Thymus (tissue), 11 donors: Measurements from ENCODE around the gene OTOG. TPM values are rescaled to one million over a fixed set of nuclear protein-coding genes. Genes with fewer than 3 reads are reported as not detected.

Experiments
- DNase-seq, 9 donors: peaks; one replicate each; pipeline ENCODE4 v3.0.0-alpha.2; 2013; ENCODE audit warnings: low spot score in 9 of 9, low read depth in 6 of 9, missing footprints in 1 of 9
- H3K27ac ChIP-seq, 2 donors: one replicate each; pipeline ENCODE4 v1.5.1; 2013; ENCODE audit warnings: control low read depth in 1 of 2, low read depth in 1 of 2, low read length in 1 of 2, mild to moderate bottlenecking in 1 of 2, moderate library complexity in 1 of 2
- H3K27me3 ChIP-seq, 2 donors: one replicate each; pipeline ENCODE4 v1.5.1; 2013; ENCODE audit warnings: low read length in 1 of 2; ENCODE audit not compliant: control insufficient read depth in 2 of 2, insufficient read depth in 1 of 2
- H3K36me3 ChIP-seq, 2 donors: one replicate each; pipeline ENCODE4 v1.5.1; 2013; ENCODE audit warnings: low read length in 1 of 2, mild to moderate bottlenecking in 1 of 2, moderate library complexity in 1 of 2; ENCODE audit not compliant: control insufficient read depth in 2 of 2, insufficient read depth in 2 of 2
- H3K4me1 ChIP-seq, 2 donors: one replicate each; pipeline ENCODE4 v1.5.1; 2013; ENCODE audit warnings: low read length in 2 of 2; ENCODE audit not compliant: control insufficient read depth in 2 of 2, insufficient read depth in 2 of 2
- H3K4me3 ChIP-seq, 2 donors: one replicate each; pipeline ENCODE4 v1.5.1; 2013; ENCODE audit warnings: low read length in 2 of 2, control low read depth in 1 of 2, mild to moderate bottlenecking in 1 of 2
- H3K9me3 ChIP-seq, 2 donors: one replicate each; pipeline ENCODE4 v1.5.1; 2013; ENCODE audit warnings: low read length in 1 of 2, mild to moderate bottlenecking in 1 of 2; ENCODE audit not compliant: control insufficient read depth in 2 of 2, insufficient read depth in 1 of 2
- WGBS: extraction: QIAGEN DNeasy Blood & Tissue Kit; methylation state at CpG from one replicate; pipeline ENCODE4 v1.1.7; 2013; 5-methylcytosine and 5-hydroxymethylcytosine counted together
- polyA plus RNA-seq: library from polyadenylated mRNA; stranded (reverse); fragments of 200-250 nt; gene quantifications from one replicate; pipeline ENCODE4 v1.2.3, GENCODE V29; 2013
- total RNA-seq: library from RNA; stranded (reverse); fragments of 120-200 nt; gene quantifications from one replicate; pipeline ENCODE4 v1.2.4, GENCODE V29; 2013
- donor health status: healthy.

The OTOG gene
- total and polyA plus RNA-seq, 2 donors: 0.05 to 0.09 TPM

- 73% methylated on average over 4 of the region's 4 CpGs for WGBS
- DNase-seq: no peak
Measured at GRCh38 chr11:17601676-17602075, 54.6 kb downstream of the OTOG start.

DNA sequence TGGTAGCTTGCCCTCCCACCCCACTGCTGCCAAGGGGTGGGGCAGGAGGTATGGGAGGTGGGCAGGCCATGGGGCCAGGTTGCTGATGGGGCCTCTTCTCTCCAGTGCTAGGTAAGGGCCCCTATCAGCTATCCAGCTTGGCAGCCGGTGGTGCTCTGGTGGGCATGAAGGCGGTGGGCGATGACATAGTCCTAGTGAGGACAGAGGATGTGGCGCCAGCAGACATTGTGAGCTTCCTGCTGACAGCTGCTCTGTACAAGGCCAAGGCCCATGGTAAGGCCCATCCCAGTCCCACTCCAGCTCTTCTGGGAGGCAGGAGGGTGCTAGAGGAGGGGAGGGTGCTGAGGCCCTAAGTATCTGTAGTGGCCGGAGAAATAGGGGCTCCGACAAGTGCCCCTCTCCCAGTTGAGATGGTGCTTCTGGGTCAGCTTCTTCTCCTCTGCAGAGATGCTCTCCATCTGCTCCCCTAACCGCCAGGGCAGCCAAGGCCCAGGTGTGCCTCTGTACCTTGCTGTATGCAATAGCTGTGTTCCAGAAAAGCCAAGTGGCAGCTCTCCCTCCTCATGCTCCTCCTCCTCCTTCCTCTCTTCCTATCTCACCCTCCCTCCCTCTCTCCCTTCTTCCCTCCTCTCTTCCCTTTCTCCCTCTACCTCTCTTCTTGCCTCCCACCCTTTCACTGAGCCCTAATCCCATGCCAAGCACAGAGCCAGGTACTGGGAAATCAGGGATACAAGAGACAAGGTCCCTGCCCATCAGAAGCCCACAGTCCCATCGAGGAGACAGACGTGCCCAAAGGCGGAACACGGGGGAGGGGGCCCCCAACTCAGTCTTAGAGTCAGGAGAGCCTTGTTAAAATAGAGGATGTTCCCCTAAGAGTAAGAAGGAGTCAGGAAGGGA, 55.3 kb downstream of the OTOG start:
- DNase-seq: no peak
- H3K36me3 ChIP-seq: no peaks in the 10 kb centered on the region
- H3K4me1 ChIP-seq: no peaks in the 10 kb centered on the region
- H3K9me3 ChIP-seq: no peaks in the 10 kb centered on the region
- H3K27ac ChIP-seq: no peak overlapping the region
- no peak overlapping the region for H3K4me3 ChIP-seq
- H3K27me3 ChIP-seq: peaks cover 0 to 11% of the 10 kb centered on the region in 2 donors
- 94% methylated on average over 11 of the region's 11 CpGs for WGBS

More at GRCh38 chr11:17601676-17602075, 54.6 kb downstream of the OTOG start:
- no peaks in the 10 kb centered on the region for H3K4me1 ChIP-seq
- H3K9me3 ChIP-seq: no peaks in the 10 kb centered on the region
- H3K27me3 ChIP-seq: peaks cover 0 to 11% of the 10 kb centered on the region in 2 donors
- H3K4me3 ChIP-seq: no peak overlapping the region
- no peaks in the 10 kb centered on the region for H3K36me3 ChIP-seq
- no peak overlapping the region for H3K27ac ChIP-seq

DNA sequence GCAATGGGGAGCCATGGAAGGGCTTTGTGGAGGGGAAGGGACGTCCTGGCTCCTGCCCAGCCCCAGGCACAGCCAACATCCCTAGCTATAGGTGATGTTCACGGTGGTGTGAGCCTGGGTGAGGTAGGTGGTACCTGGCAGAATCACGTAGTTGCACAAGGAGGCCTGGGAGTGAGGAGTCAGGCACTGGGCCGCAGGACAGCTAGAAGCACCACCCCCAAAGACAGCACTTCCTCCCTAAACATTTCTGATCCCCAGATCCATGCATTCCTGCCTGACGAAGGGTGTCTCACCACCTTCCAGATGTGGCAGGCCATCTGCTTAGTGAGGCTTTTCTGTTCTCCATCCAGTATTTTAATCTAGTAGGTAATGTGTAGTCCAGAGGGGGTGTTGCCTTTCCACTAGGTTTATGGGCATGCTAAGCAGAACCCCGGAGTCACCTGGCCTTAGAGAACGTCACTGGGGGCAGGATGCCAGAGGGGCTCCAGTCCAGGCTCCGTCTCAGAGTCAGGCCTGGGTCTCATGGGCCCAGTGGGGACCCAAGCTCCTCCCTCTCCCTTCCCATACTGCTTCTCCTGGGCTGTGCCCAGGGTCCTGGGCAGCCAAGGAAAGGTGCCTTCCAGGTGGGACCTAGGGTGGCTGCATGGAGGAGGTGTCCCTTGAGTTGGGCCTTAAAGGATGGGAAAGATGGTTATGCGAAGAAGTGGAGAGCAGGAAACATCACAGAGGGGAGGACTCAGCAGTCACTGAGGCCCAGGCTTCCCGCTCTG, 56.2 kb downstream of the OTOG start:
- no peaks in the 10 kb centered on the region for H3K9me3 ChIP-seq
- no peaks in the 10 kb centered on the region for H3K4me1 ChIP-seq
- H3K36me3 ChIP-seq: no peaks in the 10 kb centered on the region
- DNase-seq: no peak
- H3K27me3 ChIP-seq: peaks cover 0 to 11% of the 10 kb centered on the region in 2 donors
- no peak overlapping the region for H3K4me3 ChIP-seq
- H3K27ac ChIP-seq: no peak overlapping the region
- 84% methylated on average over 10 of the region's 10 CpGs for WGBS

DNA sequence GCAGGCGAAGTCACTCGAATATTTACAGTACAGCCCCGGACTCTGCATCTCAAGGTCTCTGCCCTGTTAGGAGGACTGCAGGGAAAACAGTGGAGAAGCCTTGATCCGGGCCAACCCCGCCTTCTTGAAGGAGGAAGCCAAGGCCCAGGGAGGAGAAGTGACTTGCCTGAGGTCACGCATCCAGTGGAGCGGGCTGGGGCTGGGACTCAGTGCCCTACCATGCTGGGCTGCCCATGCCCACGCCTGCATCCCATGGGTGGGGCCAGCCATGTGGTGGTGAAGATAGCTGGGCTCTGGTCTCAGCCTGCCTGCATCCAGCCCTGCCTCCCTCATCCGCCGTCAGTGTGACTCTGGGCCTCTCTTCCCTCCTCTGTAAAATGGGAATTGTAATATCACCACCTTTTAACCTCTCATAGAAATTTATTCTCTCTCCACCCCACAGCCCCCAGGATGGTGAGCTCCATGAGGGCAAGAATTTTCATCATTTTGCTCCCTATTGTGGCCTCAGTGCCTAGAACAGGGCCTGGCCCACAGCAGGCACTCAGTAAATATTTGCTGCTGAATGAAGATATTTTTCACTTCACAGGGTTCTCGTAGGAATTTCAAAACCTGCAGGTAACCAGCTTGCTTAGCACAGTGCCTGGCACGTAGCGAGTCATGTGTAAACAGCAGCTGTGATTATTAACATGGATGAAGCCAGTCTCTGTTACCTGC, 57.3 kb downstream of the OTOG start:
- Histone ChIP-seq H3K36me3 (no peaks in the 10 kb centered on the region), H3K9me3 (no peaks in the 10 kb centered on the region), H3K27me3 (peaks cover 0 to 8% of the 10 kb centered on the region in 2 donors), H3K4me3 (no peak overlapping the region), H3K4me1 (no peaks in the 10 kb centered on the region), H3K27ac (no peak overlapping the region)
- WGBS: 85% methylated on average over 13 of the region's 13 CpGs
- DNase-seq: no peak

GRCh38 chr11:17604915-17605233, 57.8 kb downstream of the OTOG start:
- Histone ChIP-seq H3K27ac (no peak overlapping the region), H3K4me1 (no peaks in the 10 kb centered on the region), H3K4me3 (no peak overlapping the region), H3K27me3 (peaks cover 0 to 3% of the 10 kb centered on the region in 2 donors), H3K9me3 (no peaks in the 10 kb centered on the region), H3K36me3 (no peaks in the 10 kb centered on the region)
- DNase-seq: no peak
- WGBS: 81% methylated on average over 6 of the region's 6 CpGs

GRCh38 chr11:17605651-17606122, 58.6 kb downstream of the OTOG start:
- 87% methylated on average over 17 of the region's 17 CpGs for WGBS

GRCh38 chr11:17606233-17607082, 59.4 kb downstream of the OTOG start:
- H3K4me1 ChIP-seq: no peaks in the 10 kb centered on the region
- peaks cover 0 to 4% of the 10 kb centered on the region in 2 donors for H3K27me3 ChIP-seq
- DNase-seq: no peak
- H3K9me3 ChIP-seq: no peaks in the 10 kb centered on the region
- no peak overlapping the region for H3K4me3 ChIP-seq
- H3K36me3 ChIP-seq: no peaks in the 10 kb centered on the region
- 86% methylated on average over 10 of the region's 10 CpGs for WGBS
- H3K27ac ChIP-seq: no peak overlapping the region

More at GRCh38 chr11:17605651-17606122, 58.6 kb downstream of the OTOG start:
- H3K27ac ChIP-seq: no peak overlapping the region
- H3K36me3 ChIP-seq: no peaks in the 10 kb centered on the region
- no peak for DNase-seq
- no peaks in the 10 kb centered on the region for H3K27me3 ChIP-seq
- H3K4me1 ChIP-seq: no peaks in the 10 kb centered on the region
- no peaks in the 10 kb centered on the region for H3K9me3 ChIP-seq
- H3K4me3 ChIP-seq: no peak overlapping the region

DNA sequence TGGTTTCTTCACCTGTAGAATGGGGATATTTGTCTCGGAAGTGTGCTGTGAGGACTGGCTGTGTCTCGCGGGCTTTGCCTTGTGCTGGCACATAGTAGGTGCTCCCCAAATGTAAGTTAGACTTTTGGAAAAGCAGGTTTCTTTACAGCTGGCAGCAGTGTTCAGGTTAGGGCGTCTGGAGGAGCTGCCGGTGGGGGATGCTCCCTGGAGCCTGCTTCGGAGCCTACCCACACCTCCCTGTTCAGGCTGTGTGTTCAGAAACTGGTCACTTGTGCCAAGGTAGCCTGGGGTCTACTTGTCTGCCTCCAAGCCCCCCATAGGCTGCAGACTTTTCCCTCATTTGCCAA, 60.0 kb downstream of the OTOG start:
- H3K27ac ChIP-seq: no peak overlapping the region
- H3K27me3 ChIP-seq: peaks cover 0 to 4% of the 10 kb centered on the region in 2 donors
- DNase-seq: no peak
- no peaks in the 10 kb centered on the region for H3K36me3 ChIP-seq
- WGBS: 97% methylated on average over 6 of the region's 6 CpGs
- no peaks in the 10 kb centered on the region for H3K4me1 ChIP-seq
- no peak overlapping the region for H3K4me3 ChIP-seq
- no peaks in the 10 kb centered on the region for H3K9me3 ChIP-seq
